K562 (cell line): ENCODE data around the gene DAPK2.

ENCODE experiments used
- MYBL2 ChIP-seq, 2 experiments: fragments of 450-650 bp in 1 of 2; sonication (generic) in 1 of 2; formaldehyde crosslinking in 1 of 2; IDR thresholded peaks; 2 replicates each; pipeline versions ENCODE4 v1.6.1 to v1.8.1; 2017 to 2022; ENCODE audit warnings: borderline replicate concordance in 1 of 2, inconsistent platforms in 1 of 2, low read depth in 1 of 2, mild to moderate bottlenecking in 1 of 2, missing genetic modification reagents in 1 of 2, moderate library complexity in 1 of 2
- RAD21 ChIP-seq, 2 experiments: fragments of 250-450 bp in 1 of 2; fragments of 450-650 bp in 1 of 2; sonication (Bioruptor Pico) in 1 of 2; formaldehyde crosslinking in 1 of 2; IDR thresholded peaks in 1 of 2; conservative IDR thresholded peaks in 1 of 2; 2 replicates each; pipeline versions ENCODE4 v1.4.0 to v1.8.0; 2020 to 2022; ENCODE audit warnings: mild to moderate bottlenecking in 2 of 2, moderate library complexity in 1 of 2
- RAD51 ChIP-seq: fragments of 450-650 bp; IDR thresholded peaks from 2 replicates; pipeline ENCODE4 v1.7.1; 2016; ENCODE audit warnings: low read depth, mild to moderate bottlenecking, borderline replicate concordance
- TAF1 ChIP-seq: IDR thresholded peaks from 2 replicates; pipeline ENCODE4 v1.6.1; 2011; ENCODE audit warnings: mild to moderate bottlenecking, low read length, moderate library complexity; ENCODE audit not compliant: insufficient read depth, control insufficient read depth, severe bottlenecking; ENCODE audit errors: extremely low read depth
- ZNF830 ChIP-seq: fragments of 250-450 bp; sonication (Bioruptor Pico); IDR thresholded peaks from 2 replicates; pipeline ENCODE4 v1.5.0; 2021; ENCODE audit warnings: mild to moderate bottlenecking
- TF ChIP-seq, protein P1 (sequence below): fragments of 250-450 bp; sonication (Bioruptor Pico); IDR thresholded peaks from 2 replicates; pipeline ENCODE4 v1.8.0; 2021; ENCODE audit warnings: moderate library complexity, mild to moderate bottlenecking, inconsistent platforms
- TF ChIP-seq, protein P2 (sequence below), 3 experiments: IDR thresholded peaks in 2 of 3; conservative IDR thresholded peaks in 1 of 3; 2 replicates each; pipeline ENCODE4 v1.5.1; 2011 to 2012; ENCODE audit warnings: low read length in 3 of 3, mild to moderate bottlenecking in 3 of 3, control low read depth in 2 of 3, improper control_type of control experiment in 1 of 3, inconsistent platforms in 1 of 3, low read depth in 1 of 3, mixed read lengths in 1 of 3, moderate library complexity in 1 of 3; ENCODE audit not compliant: insufficient read depth in 2 of 3
- TF ChIP-seq, protein P3 (sequence below): sonication (generic); formaldehyde crosslinking; IDR thresholded peaks from 2 replicates; pipeline ENCODE4 v1.9.0; 2022; ENCODE audit warnings: mild to moderate bottlenecking, missing genetic modification reagents

DNA sequence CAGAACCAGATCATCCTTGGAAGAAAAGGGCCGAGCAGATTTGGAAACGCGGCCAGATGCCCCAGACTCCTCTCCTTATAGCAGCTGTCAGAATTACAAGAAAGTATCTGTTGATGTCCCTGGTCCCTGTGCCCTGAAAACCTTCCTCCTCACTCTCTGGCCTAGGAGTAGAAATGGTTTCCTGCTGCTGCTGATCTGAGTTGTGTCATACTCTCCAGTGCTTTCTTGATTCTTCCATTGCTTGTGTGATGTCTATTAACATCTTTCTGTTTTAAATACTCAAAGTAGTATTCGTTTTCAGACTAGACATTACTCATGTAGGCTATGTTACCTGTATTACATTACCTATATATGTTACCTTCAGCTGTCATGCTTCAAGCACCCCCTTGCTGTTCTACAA lies 185.7 kb downstream of the DAPK2 start:
- TF ChIP-seq MYBL2 (IDR thresholded peaks at IDR 0.05; ENCODE audit: low read depth) (no peak), MYBL2 (CRISPR knock-in tag; IDR thresholded peaks at IDR 0.05; ENCODE audit: borderline replicate concordance) (no peak), RAD51 (no peak), RAD21 (CRISPR knock-in tag; conservative IDR thresholded peaks at IDR 0.05 in 1 of 2, IDR thresholded peaks at IDR 0.05 in 1 of 2) (no peak), ZNF830 (no peak), TAF1 (no peak)
- TF ChIP-seq, protein P1, sequence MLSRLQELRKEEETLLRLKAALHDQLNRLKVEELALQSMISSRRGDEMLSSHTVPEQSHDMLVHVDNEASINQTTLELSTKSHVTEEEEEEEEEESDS (CRISPR knock-in tag): no peak
- TF ChIP-seq, protein P2, sequence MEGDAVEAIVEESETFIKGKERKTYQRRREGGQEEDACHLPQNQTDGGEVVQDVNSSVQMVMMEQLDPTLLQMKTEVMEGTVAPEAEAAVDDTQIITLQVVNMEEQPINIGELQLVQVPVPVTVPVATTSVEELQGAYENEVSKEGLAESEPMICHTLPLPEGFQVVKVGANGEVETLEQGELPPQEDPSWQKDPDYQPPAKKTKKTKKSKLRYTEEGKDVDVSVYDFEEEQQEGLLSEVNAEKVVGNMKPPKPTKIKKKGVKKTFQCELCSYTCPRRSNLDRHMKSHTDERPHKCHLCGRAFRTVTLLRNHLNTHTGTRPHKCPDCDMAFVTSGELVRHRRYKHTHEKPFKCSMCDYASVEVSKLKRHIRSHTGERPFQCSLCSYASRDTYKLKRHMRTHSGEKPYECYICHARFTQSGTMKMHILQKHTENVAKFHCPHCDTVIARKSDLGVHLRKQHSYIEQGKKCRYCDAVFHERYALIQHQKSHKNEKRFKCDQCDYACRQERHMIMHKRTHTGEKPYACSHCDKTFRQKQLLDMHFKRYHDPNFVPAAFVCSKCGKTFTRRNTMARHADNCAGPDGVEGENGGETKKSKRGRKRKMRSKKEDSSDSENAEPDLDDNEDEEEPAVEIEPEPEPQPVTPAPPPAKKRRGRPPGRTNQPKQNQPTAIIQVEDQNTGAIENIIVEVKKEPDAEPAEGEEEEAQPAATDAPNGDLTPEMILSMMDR (IDR thresholded peaks at IDR 0.05 in 2 of 3, conservative IDR thresholded peaks at IDR 0.05 in 1 of 3; ENCODE audit: insufficient read depth in 2 of 3, low read depth in 1 of 3, low read length in 3 of 3): no peak
- TF ChIP-seq, protein P3, sequence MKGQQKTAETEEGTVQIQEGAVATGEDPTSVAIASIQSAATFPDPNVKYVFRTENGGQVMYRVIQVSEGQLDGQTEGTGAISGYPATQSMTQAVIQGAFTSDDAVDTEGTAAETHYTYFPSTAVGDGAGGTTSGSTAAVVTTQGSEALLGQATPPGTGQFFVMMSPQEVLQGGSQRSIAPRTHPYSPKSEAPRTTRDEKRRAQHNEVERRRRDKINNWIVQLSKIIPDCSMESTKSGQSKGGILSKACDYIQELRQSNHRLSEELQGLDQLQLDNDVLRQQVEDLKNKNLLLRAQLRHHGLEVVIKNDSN (CRISPR knock-in tag): no peak
